ENCODE measurements around the gene ADCYAP1R1.

DNA sequence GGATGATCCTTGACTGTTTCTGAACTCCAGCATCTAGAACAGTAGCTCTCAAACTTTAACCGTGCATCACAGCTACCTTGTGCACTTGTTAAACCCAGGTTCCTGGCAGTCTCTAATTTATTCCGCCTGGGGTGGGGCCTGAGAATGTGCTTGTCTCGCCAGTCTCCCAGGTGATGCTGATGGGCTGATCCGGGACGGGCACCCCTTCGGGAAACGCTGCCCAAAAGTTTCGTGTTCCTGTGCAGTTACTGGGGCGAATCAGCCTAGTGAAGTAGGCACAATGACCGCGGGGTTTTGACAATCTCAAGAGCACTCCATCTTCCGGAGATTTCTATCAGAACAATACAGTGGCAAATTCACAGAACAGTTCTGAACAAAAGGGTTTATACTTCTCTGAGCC is 29.9 kb downstream of the ADCYAP1R1 start:
- TF ChIP-seq, protein P1, sequence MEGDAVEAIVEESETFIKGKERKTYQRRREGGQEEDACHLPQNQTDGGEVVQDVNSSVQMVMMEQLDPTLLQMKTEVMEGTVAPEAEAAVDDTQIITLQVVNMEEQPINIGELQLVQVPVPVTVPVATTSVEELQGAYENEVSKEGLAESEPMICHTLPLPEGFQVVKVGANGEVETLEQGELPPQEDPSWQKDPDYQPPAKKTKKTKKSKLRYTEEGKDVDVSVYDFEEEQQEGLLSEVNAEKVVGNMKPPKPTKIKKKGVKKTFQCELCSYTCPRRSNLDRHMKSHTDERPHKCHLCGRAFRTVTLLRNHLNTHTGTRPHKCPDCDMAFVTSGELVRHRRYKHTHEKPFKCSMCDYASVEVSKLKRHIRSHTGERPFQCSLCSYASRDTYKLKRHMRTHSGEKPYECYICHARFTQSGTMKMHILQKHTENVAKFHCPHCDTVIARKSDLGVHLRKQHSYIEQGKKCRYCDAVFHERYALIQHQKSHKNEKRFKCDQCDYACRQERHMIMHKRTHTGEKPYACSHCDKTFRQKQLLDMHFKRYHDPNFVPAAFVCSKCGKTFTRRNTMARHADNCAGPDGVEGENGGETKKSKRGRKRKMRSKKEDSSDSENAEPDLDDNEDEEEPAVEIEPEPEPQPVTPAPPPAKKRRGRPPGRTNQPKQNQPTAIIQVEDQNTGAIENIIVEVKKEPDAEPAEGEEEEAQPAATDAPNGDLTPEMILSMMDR (IDR thresholded peaks at IDR 0.05) = no peak
- no peak for TF ChIP-seq POLR2A (IDR thresholded peaks at IDR 0.05)

Data from adrenal gland (tissue), 5 donors.